Mesothelial cell of epicardium (in vitro differentiated cells): Measurements from ENCODE around the gene CAPZB. TPM values are rescaled to one million over a fixed set of nuclear protein-coding genes. Genes with fewer than 3 reads are reported as not detected.

Experiments used
- DNase-seq, 2 experiments: peaks; one replicate each; pipeline ENCODE4 v3.0.0; 2021; ENCODE audit warnings: low spot score in 2 of 2; ENCODE audit not compliant: unreplicated experiment in 2 of 2
- H3K27ac Mint-ChIP-seq: 2 replicates; pipeline ENCODE4 v1.8.0; 2021; ENCODE audit warnings: mixed read lengths
- H3K27me3 Mint-ChIP-seq: 2 replicates; pipeline ENCODE4 v1.8.0; 2021; ENCODE audit warnings: low read depth, mixed read lengths
- H3K36me3 Mint-ChIP-seq: 2 replicates; pipeline ENCODE4 v1.8.0; 2021; ENCODE audit warnings: mixed read lengths
- H3K4me1 Mint-ChIP-seq: 2 replicates; pipeline ENCODE4 v1.8.0; 2021; ENCODE audit warnings: mixed read lengths
- H3K4me3 Mint-ChIP-seq: 2 replicates; pipeline ENCODE4 v1.8.0; 2021; ENCODE audit warnings: mild to moderate bottlenecking, moderate library complexity, mixed read lengths
- H3K9me3 Mint-ChIP-seq: 2 replicates; pipeline ENCODE4 v1.8.0; 2021; ENCODE audit warnings: mixed read lengths
- total RNA-seq: library from RNA; stranded (reverse); gene quantifications from 3 replicates; pipeline ENCODE4 v1.2.1, GENCODE V29; 2021
- TF ChIP-seq, protein P1 (sequence below): fragments of 200-600 bp; sonication (generic); IDR thresholded peaks from one replicate; pipeline ENCODE4 v1.5.0; 2021; ENCODE audit warnings: antibody characterized with exemption; ENCODE audit not compliant: unreplicated experiment

CAPZB gene
- total RNA-seq, 1 donor from 2014 or later = 192 TPM

DNA sequence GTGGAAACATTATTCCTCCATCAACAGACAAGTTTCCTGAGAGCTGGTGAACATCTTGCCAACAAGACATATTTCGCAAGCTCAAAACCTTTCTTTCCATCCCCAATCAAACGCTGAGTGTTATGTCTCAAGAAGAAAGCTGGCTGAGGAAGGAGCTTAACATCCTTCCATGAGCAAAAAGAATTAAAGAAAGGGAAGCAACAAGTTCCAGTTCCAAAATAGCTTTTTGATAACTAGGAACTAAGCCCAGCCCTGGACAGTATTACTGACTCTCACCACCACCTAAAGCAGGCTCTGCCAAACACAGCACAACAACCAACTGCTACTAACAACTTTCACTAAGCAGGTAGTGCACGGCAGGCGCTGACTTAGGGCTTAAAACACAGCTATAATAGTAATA lies 50.2 kb downstream of the CAPZB start:
- H3K4me3 Mint-ChIP-seq = no peak overlapping the region
- H3K27ac Mint-ChIP-seq = peak overlapping the region; percentile 56
- DNase-seq = no peak
- peaks cover 70% of the 10 kb centered on the region for H3K4me1 Mint-ChIP-seq
- TF ChIP-seq, protein P1, sequence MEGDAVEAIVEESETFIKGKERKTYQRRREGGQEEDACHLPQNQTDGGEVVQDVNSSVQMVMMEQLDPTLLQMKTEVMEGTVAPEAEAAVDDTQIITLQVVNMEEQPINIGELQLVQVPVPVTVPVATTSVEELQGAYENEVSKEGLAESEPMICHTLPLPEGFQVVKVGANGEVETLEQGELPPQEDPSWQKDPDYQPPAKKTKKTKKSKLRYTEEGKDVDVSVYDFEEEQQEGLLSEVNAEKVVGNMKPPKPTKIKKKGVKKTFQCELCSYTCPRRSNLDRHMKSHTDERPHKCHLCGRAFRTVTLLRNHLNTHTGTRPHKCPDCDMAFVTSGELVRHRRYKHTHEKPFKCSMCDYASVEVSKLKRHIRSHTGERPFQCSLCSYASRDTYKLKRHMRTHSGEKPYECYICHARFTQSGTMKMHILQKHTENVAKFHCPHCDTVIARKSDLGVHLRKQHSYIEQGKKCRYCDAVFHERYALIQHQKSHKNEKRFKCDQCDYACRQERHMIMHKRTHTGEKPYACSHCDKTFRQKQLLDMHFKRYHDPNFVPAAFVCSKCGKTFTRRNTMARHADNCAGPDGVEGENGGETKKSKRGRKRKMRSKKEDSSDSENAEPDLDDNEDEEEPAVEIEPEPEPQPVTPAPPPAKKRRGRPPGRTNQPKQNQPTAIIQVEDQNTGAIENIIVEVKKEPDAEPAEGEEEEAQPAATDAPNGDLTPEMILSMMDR = no peak
- H3K9me3 Mint-ChIP-seq = no peaks in the 10 kb centered on the region
- H3K36me3 Mint-ChIP-seq = no peaks in the 10 kb centered on the region
- H3K27me3 Mint-ChIP-seq = no peaks in the 10 kb centered on the region

DNA sequence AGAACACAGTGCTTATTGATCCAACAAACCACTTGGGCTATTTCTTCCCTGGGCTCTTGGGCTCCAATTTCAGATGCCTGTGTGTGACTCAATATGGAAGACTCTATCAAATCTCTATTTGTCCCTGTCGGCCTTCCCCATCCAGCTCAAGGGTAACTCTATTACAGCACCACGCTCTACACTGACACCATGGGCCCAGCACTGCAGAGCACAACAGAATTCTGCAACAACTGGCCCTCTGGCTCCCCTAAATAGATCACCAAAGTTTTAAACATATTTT lies 51.7 kb downstream of the CAPZB start:
- no peak for DNase-seq
- Mint-ChIP-seq H3K36me3 (no peaks in the 10 kb centered on the region), H3K4me1 (peaks cover 70% of the 10 kb centered on the region), H3K9me3 (no peaks in the 10 kb centered on the region), H3K4me3 (no peak overlapping the region), H3K27ac (no peak overlapping the region), H3K27me3 (no peaks in the 10 kb centered on the region)
- TF ChIP-seq, protein P1 = no peak

DNA sequence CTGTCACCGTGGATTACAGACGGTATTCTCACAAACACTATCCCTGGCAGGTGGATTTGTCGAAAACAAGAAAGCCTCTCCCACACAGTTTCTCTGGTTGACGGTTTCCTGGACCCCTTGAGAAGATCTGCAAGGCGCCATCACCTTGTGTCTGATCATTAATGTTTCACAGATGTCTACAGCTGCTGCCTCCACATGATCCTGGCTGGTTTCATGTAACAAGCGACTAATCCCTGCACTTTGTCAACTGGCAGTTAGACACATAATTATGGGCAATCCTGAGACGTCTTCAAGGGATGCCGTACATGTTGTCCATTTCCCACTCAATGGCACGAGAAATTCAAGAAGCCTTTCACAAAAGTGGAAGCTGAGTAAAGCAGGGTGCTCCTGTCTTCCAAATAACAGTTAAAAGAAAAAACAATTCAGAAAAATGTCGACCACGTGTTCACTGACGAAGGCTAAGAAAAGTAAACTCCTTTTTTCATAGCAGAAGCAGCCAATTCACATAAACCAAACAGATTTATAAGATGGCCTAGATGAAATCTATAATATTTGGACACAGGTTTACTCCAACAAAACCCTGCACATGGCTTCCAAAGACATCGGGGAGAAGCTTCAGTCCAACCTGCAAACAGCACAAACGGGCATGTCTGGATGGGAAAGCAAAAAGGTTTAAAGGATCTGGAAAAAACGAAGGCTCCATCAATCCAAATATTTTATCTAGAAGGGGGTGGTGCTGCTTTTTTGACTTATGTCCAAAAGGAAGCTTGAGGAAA lies 52.2 kb downstream of the CAPZB start:
- Mint-ChIP-seq H3K27ac (peak overlapping the region; percentile 57), H3K36me3 (no peaks in the 10 kb centered on the region)

DNA sequence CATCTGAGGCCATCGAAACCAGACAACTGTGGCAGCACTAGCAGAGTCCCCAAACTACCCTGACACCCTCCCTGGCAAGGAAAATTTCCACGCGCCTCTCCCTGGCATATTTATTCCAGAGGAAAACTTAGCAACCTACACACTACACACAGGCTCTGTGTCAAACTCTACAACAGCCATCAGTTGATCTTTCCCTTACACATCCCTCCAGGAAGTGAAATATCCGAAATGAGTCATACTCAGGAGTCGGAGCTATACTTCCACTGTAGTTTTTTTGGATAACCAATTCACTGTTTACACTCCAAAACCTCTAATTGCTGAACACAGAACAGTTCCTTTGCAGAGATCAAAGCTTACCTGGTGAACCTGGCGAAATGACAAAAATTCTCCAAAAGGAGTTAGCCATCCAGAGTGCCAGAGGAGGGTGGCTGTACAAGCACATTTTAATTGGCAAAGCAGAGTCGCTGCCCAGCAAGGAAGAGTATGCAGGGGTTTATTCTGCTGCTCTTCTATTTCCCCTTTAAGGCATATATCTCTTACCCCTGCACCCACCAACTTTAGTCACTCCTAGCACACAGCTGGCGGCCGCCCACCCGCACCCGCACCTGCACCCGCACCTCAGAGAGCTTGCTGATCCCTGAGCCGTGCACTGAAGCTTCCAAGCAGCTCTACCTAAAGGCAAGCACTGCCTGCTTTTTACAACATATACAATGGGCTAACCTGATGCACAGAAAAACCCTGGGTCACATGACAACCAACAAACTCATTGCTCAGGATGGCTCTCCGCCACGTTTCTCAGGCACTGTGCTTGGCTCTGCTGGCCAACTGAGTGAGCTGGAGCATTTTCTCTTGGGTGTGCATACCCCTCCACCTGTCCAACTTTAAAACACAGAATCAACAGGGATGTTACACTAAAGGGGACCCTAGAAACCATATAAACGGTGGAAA lies 54.9 kb downstream of the CAPZB start:
- Mint-ChIP-seq H3K4me1 (peaks cover 55% of the 10 kb centered on the region), H3K27me3 (no peaks in the 10 kb centered on the region), H3K9me3 (no peaks in the 10 kb centered on the region), H3K36me3 (no peaks in the 10 kb centered on the region), H3K4me3 (no peak overlapping the region), H3K27ac (peak overlapping the region; percentile 63)
- TF ChIP-seq, protein P1 = no peak
- DNase-seq = no peak

More for the DNA sequence above, 52.2 kb downstream of the CAPZB start:
- TF ChIP-seq, protein P1 = no peak
- Mint-ChIP-seq H3K9me3 (no peaks in the 10 kb centered on the region), H3K27me3 (no peaks in the 10 kb centered on the region), H3K4me1 (peaks cover 68% of the 10 kb centered on the region), H3K4me3 (no peak overlapping the region)
- DNase-seq = no peak

DNA sequence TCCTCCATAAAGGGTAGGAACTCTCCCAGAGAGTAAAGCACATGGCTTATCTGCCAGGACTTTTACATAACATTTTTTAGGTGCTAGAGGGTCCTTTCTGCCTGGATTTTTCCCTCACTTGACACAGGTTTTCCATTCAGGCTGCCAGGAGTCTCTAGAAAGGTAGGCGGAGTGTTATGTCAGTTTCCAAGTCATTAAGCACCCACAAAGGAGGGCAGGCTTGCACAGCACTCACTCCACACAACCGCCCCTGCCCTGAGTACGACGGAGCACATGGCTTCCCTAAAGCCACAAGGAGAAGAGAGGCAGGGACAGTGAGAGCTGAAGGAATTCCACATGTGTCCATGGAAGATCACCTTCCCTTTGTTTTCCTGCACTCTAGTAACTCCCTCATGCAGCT lies 55.7 kb downstream of the CAPZB start:
- Mint-ChIP-seq H3K27ac (peak overlapping the region; percentile 63), H3K27me3 (no peaks in the 10 kb centered on the region), H3K36me3 (no peaks in the 10 kb centered on the region), H3K4me1 (peaks cover 49% of the 10 kb centered on the region), H3K9me3 (no peaks in the 10 kb centered on the region), H3K4me3 (no peak overlapping the region)
- TF ChIP-seq, protein P1 = no peak
- no peak for DNase-seq
